ENCODE measurements around the gene TBCCD1.

GRCh38 chr3:186525369-186526255 lies 41.5 kb downstream of the TBCCD1 start:
- no peak for TF ChIP-seq POLR2AphosphoS5 (IDR thresholded peaks at IDR 0.05; ENCODE audit: low read depth, low read length)
- TF ChIP-seq POLR2A (IDR thresholded peaks at IDR 0.05; ENCODE audit: low read depth, low read length) = no peak

All from GM12892 (cell line).